GM12878 (cell line): ENCODE results near the gene RPL13A.

Source experiments
- FOS ChIP-seq: IDR thresholded peaks from 3 replicates; pipeline ENCODE4 v1.6.1; 2011; ENCODE audit warnings: borderline replicate concordance; ENCODE audit not compliant: insufficient read length; ENCODE audit errors: extremely low read depth
- MXI1 ChIP-seq: fragments of 150-350 bp; IDR thresholded peaks from 2 replicates; pipeline ENCODE4 v1.6.1; 2011; ENCODE audit warnings: low read depth, mild to moderate bottlenecking, inconsistent platforms, low read length, improper control_type of control experiment
- POLR2AphosphoS5 ChIP-seq: IDR thresholded peaks from 2 replicates; pipeline ENCODE4 v1.6.1; 2011; ENCODE audit warnings: mild to moderate bottlenecking, low read length, inconsistent platforms
- ZBED1 ChIP-seq: IDR thresholded peaks from 2 replicates; pipeline ENCODE4 v1.6.1; 2016; ENCODE audit warnings: borderline replicate concordance
- TF ChIP-seq, protein P1 (sequence below), 3 experiments: IDR thresholded peaks in 2 of 3; conservative IDR thresholded peaks in 1 of 3; 2 replicates each; pipeline ENCODE4 v1.5.1; 2011; ENCODE audit warnings: low read depth in 3 of 3, low read length in 3 of 3, mild to moderate bottlenecking in 3 of 3, control low read depth in 2 of 3, moderate library complexity in 2 of 3, inconsistent platforms in 1 of 3, mixed read lengths in 1 of 3; ENCODE audit not compliant: control insufficient read depth in 2 of 3, insufficient read depth in 1 of 3; ENCODE audit errors: extremely low read depth in 1 of 3
- TF ChIP-seq, protein P2 (sequence below): IDR thresholded peaks from 2 replicates; pipeline ENCODE4 v1.6.1; 2011; ENCODE audit warnings: low read depth, low read length, improper control_type of control experiment, borderline replicate concordance

DNA sequence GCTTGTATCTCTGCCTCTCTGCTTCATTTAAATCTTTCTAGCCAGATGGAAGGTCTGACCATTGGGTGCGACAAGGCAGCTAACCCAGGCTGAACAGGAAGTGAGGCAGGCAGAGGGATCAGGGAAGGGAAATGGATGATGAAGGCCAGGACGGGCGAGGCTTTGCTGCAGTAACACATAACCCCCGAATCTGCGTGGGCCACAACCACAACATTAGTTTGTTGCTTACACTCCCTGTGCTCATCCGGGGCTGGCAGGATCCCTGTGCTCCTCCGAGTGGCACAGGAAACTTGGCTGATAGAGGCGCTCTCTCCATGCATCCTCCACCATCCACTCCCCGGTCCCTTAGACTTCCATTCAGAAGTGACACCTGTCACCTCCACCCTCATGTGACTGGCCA is 14.5 kb upstream of the RPL13A start:
- TF ChIP-seq ZBED1 (no peak), MXI1 (no peak), FOS (no peak), POLR2AphosphoS5 (no peak)
- TF ChIP-seq, protein P1, sequence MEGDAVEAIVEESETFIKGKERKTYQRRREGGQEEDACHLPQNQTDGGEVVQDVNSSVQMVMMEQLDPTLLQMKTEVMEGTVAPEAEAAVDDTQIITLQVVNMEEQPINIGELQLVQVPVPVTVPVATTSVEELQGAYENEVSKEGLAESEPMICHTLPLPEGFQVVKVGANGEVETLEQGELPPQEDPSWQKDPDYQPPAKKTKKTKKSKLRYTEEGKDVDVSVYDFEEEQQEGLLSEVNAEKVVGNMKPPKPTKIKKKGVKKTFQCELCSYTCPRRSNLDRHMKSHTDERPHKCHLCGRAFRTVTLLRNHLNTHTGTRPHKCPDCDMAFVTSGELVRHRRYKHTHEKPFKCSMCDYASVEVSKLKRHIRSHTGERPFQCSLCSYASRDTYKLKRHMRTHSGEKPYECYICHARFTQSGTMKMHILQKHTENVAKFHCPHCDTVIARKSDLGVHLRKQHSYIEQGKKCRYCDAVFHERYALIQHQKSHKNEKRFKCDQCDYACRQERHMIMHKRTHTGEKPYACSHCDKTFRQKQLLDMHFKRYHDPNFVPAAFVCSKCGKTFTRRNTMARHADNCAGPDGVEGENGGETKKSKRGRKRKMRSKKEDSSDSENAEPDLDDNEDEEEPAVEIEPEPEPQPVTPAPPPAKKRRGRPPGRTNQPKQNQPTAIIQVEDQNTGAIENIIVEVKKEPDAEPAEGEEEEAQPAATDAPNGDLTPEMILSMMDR (IDR thresholded peaks at IDR 0.05 in 2 of 3, conservative IDR thresholded peaks at IDR 0.05 in 1 of 3; ENCODE audit: control insufficient read depth in 2 of 3, extremely low read depth in 1 of 3, insufficient read depth in 1 of 3, low read depth in 3 of 3, low read length in 3 of 3): no peak
- TF ChIP-seq, protein P2, sequence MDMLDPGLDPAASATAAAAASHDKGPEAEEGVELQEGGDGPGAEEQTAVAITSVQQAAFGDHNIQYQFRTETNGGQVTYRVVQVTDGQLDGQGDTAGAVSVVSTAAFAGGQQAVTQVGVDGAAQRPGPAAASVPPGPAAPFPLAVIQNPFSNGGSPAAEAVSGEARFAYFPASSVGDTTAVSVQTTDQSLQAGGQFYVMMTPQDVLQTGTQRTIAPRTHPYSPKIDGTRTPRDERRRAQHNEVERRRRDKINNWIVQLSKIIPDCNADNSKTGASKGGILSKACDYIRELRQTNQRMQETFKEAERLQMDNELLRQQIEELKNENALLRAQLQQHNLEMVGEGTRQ: no peak
